GM13976 (cell line): Measurements from ENCODE around the gene LHPP.

ENCODE experiments used
- DNase-seq: peaks from one replicate; pipeline ENCODE4 v3.0.0; 2012; ENCODE audit warnings: low spot score
- CTCF ChIP-seq: IDR thresholded peaks from 2 replicates; pipeline ENCODE4 v1.5.1; 2012; ENCODE audit warnings: borderline replicate concordance, mild to moderate bottlenecking; ENCODE audit not compliant: insufficient read depth; ENCODE audit errors: extremely low read depth, missing control alignments, control extremely low read depth
- in situ Hi-C: fragments of 300-500 bp; cut with MboI; formaldehyde crosslinking; loops from one replicate; pipeline ENCODE4 v1.12.0; 2022; ENCODE audit warnings: low sequenced_read_pairs, mixed read lengths, inconsistent platforms; ENCODE audit not compliant: unreplicated experiment

LHPP gene

GRCh38 chr10:124656541-124656940 lies 194.9 kb downstream of the LHPP start:
- in situ Hi-C loops: no loop called here
- TF ChIP-seq CTCF: no peak
- no peak for DNase-seq

- DNase-seq: no peak
- in situ Hi-C loops: no loop called here
Measured at GRCh38 chr10:124657806-124658205, 196.2 kb downstream of the LHPP start.

GRCh38 chr10:124658591-124659242 lies 197.1 kb downstream of the LHPP start:
- DNase-seq: no peak
- in situ Hi-C loops: no loop called here
- TF ChIP-seq CTCF: no peak

More at GRCh38 chr10:124657806-124658205, 196.2 kb downstream of the LHPP start:
- TF ChIP-seq CTCF: no peak

GRCh38 chr10:124659380-124659779 lies 197.8 kb downstream of the LHPP start:
- in situ Hi-C loops: no loop called here
- no peak for DNase-seq
- no peak for TF ChIP-seq CTCF

GRCh38 chr10:124660404-124661125 lies 198.9 kb downstream of the LHPP start:
- no peak for TF ChIP-seq CTCF
- in situ Hi-C loops: no loop called here
- no peak for DNase-seq

- DNase-seq: no peak
- TF ChIP-seq CTCF: no peak
- in situ Hi-C loops: no loop called here
Measured at GRCh38 chr10:124661660-124662180, 200.1 kb downstream of the LHPP start.

GRCh38 chr10:124663228-124663627 lies 201.6 kb downstream of the LHPP start:
- in situ Hi-C loops: no loop called here
- no peak for TF ChIP-seq CTCF
- no peak for DNase-seq
